Bronchial epithelial cell (primary cell): ENCODE measurements around the gene PSMD5. TPM values are rescaled to one million over a fixed set of nuclear protein-coding genes. Genes with fewer than 3 reads are reported as not detected.

Experiments used
- DNase-seq: peaks from one replicate; pipeline ENCODE4 v3.0.0-alpha.2; 2010; ENCODE audit warnings: low read depth
- FAIRE-seq: peaks from 2 replicates; lab custom pipeline; 2011; peaks lifted over from hg19 to GRCh38; lab: Jason Lieb, UNC
- H3K27me3 ChIP-seq: 2 replicates; pipeline ENCODE4 v1.5.1; 2011; ENCODE audit warnings: low read length; ENCODE audit not compliant: control insufficient read depth, insufficient read depth
- H3K36me3 ChIP-seq: 2 replicates; pipeline ENCODE4 v1.5.1; 2011; ENCODE audit warnings: low read length; ENCODE audit not compliant: control insufficient read depth, insufficient read depth
- H3K4me3 ChIP-seq: 2 replicates; pipeline ENCODE4 v1.5.1; 2011; ENCODE audit warnings: mild to moderate bottlenecking, low read depth, low read length, control low read depth
- total RNA-seq: library from RNA; depleted of rRNA; stranded (reverse); fragments of >200 nt; gene quantifications from 2 replicates; pipeline ENCODE4 v1.2.1, GENCODE V29; 2014
- TF ChIP-seq, protein P1 (sequence below): IDR thresholded peaks from 2 replicates; pipeline ENCODE4 v1.5.1; 2011; ENCODE audit warnings: mild to moderate bottlenecking, moderate library complexity, low read length, control low read depth, inconsistent platforms; ENCODE audit not compliant: insufficient read depth, severe bottlenecking

The PSMD5 gene
- total RNA-seq, 1 donor from 2014 or later: 12.4 TPM

DNA sequence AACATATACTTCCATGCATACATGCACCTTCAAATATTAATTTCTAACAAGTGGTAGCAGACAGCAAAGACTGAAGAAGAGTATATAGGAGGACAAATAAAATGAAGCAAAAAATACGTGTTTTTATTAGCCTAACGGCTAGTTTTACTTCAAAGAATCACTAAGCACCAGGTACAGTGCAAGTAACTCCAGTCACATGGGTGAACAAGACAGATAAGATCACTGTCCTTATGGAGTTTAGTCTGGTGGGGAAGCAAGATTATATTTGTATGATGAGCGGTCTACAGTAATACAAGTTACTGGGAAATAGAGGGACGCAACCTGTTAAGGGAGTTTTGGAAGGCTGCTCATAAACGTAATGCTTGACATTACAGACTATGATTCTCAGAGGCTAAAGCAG lies 65.5 kb downstream of the PSMD5 start:
- FAIRE-seq: no peak
- no peaks in the 10 kb centered on the region for H3K27me3 ChIP-seq

DNA sequence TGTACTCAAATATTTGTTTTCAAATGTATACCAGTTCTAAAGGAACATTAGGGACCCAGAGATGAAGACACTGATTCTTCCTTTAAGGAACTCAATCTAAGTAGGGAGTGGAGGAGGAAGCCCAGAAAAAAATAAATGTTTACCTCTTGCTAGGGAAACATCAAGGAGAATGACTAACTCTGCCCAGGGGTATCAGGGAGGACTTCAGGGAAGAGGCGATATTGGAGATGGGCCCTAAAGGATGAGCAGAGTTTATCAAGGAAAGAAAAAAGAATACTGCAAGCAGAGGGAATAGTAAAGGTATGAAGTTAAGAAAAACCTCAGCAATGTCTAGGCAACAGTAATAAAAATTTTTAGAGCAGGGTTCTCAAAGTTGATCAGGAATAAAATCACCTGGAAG lies 65.9 kb downstream of the PSMD5 start:
- Histone ChIP-seq H3K36me3 (peaks cover 3% of the 10 kb centered on the region), H3K4me3 (no peak overlapping the region), H3K27me3 (no peaks in the 10 kb centered on the region)
- TF ChIP-seq, protein P1, sequence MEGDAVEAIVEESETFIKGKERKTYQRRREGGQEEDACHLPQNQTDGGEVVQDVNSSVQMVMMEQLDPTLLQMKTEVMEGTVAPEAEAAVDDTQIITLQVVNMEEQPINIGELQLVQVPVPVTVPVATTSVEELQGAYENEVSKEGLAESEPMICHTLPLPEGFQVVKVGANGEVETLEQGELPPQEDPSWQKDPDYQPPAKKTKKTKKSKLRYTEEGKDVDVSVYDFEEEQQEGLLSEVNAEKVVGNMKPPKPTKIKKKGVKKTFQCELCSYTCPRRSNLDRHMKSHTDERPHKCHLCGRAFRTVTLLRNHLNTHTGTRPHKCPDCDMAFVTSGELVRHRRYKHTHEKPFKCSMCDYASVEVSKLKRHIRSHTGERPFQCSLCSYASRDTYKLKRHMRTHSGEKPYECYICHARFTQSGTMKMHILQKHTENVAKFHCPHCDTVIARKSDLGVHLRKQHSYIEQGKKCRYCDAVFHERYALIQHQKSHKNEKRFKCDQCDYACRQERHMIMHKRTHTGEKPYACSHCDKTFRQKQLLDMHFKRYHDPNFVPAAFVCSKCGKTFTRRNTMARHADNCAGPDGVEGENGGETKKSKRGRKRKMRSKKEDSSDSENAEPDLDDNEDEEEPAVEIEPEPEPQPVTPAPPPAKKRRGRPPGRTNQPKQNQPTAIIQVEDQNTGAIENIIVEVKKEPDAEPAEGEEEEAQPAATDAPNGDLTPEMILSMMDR: no peak
- DNase-seq (peak; percentile 49), FAIRE-seq (no peak)

More for the DNA sequence above, 65.5 kb downstream of the PSMD5 start:
- Histone ChIP-seq H3K36me3 (peaks cover 3% of the 10 kb centered on the region), H3K4me3 (no peak overlapping the region)
- DNase-seq: no peak
- TF ChIP-seq, protein P1: no peak

- Histone ChIP-seq H3K27me3 (no peaks in the 10 kb centered on the region), H3K4me3 (no peak overlapping the region), H3K36me3 (peaks cover 6% of the 10 kb centered on the region)
- TF ChIP-seq, protein P1: no peak
- DNase-seq: peak; percentile 99
- FAIRE-seq: peak; percentile 83
Observed at GRCh38 chr9:120775859-120776258, 66.9 kb downstream of the PSMD5 start.

- DNase-seq: no peak
- TF ChIP-seq, protein P1: no peak
- no peak overlapping the region for H3K4me3 ChIP-seq
- no peaks in the 10 kb centered on the region for H3K27me3 ChIP-seq
- peaks cover 8% of the 10 kb centered on the region for H3K36me3 ChIP-seq
- FAIRE-seq: no peak
Observed at GRCh38 chr9:120774719-120775118, 68.0 kb downstream of the PSMD5 start.

DNA sequence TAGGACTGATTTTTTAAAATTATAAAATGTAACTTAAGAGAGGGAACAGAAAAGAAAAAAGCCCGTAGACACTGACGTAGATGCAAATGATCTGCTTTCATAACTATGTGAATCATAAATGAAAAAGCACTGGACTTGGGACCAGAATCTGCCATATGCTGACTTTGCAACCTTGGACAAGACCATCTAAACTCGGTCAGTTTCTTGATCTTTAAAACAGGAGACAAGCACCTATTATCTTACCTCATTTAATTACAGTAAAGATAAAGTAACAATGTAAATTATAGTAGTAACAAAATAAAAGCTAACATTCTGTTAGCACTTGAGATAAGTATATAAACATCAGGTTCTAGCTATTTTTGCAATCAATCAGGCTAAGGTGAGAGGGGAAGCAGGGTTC lies 69.5 kb downstream of the PSMD5 start:
- H3K4me3 ChIP-seq: no peak overlapping the region
- no peaks in the 10 kb centered on the region for H3K27me3 ChIP-seq
- H3K36me3 ChIP-seq: peaks cover 8% of the 10 kb centered on the region
- FAIRE-seq: no peak
- TF ChIP-seq, protein P1: no peak
- DNase-seq: no peak

GRCh38 chr9:120770931-120771330 lies 71.8 kb downstream of the PSMD5 start:
- FAIRE-seq (no peak), DNase-seq (no peak)
- peaks cover 10% of the 10 kb centered on the region for H3K36me3 ChIP-seq
- TF ChIP-seq, protein P1: no peak
- no peak overlapping the region for H3K4me3 ChIP-seq
- H3K27me3 ChIP-seq: no peaks in the 10 kb centered on the region
